GM06990 (cell line): ENCODE data around the gene CNTNAP2.

Source experiments
- DNase-seq: peaks from one replicate; pipeline ENCODE4 v3.0.0-alpha.2; 2011; ENCODE audit not compliant: insufficient read length; ENCODE audit errors: extremely low read depth
- H3K27me3 ChIP-seq: replicated peaks from 2 replicates; pipeline ENCODE4 v1.6.0; 2011; ENCODE audit warnings: low read length; ENCODE audit not compliant: control insufficient read depth, insufficient read depth
- H3K36me3 ChIP-seq: 2 replicates; pipeline ENCODE4 v1.5.1; 2011; ENCODE audit warnings: low read length; ENCODE audit not compliant: control insufficient read depth, insufficient read depth
- H3K4me3 ChIP-seq: replicated peaks from 2 replicates; pipeline ENCODE4 v1.5.1; 2011; ENCODE audit warnings: low read depth, mild to moderate bottlenecking, control low read depth, low read length
- TF ChIP-seq, protein P1 (sequence below): IDR thresholded peaks from 2 replicates; pipeline ENCODE4 v1.5.1; 2011; ENCODE audit warnings: low read length, control low read depth, mild to moderate bottlenecking, inconsistent platforms; ENCODE audit not compliant: insufficient read depth, poor library complexity, severe bottlenecking

CNTNAP2 gene

DNA sequence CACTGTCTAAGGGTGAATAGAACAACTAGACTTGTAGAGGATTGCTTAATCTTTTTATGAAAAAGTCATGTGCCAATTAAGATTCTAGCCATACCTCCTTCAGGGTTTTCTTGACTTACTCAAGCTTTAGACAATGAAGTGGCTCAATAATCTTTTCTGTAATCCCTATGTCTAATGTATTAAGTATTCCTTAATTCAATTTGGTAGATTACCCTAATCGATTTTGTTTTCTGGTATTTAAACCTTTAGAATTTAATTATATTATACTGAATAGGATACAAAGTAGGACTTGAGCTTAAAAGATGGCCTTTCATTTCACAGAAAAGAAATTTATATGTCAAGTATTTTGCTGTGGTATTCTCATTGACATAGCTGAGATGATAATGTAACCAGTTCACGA, 1876.1 kb downstream of the CNTNAP2 start:
- Histone ChIP-seq H3K4me3 (no peak overlapping the region), H3K27me3 (no peaks in the 10 kb centered on the region), H3K36me3 (no peaks in the 10 kb centered on the region)
- no peak for DNase-seq
- TF ChIP-seq, protein P1, sequence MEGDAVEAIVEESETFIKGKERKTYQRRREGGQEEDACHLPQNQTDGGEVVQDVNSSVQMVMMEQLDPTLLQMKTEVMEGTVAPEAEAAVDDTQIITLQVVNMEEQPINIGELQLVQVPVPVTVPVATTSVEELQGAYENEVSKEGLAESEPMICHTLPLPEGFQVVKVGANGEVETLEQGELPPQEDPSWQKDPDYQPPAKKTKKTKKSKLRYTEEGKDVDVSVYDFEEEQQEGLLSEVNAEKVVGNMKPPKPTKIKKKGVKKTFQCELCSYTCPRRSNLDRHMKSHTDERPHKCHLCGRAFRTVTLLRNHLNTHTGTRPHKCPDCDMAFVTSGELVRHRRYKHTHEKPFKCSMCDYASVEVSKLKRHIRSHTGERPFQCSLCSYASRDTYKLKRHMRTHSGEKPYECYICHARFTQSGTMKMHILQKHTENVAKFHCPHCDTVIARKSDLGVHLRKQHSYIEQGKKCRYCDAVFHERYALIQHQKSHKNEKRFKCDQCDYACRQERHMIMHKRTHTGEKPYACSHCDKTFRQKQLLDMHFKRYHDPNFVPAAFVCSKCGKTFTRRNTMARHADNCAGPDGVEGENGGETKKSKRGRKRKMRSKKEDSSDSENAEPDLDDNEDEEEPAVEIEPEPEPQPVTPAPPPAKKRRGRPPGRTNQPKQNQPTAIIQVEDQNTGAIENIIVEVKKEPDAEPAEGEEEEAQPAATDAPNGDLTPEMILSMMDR = no peak

DNA sequence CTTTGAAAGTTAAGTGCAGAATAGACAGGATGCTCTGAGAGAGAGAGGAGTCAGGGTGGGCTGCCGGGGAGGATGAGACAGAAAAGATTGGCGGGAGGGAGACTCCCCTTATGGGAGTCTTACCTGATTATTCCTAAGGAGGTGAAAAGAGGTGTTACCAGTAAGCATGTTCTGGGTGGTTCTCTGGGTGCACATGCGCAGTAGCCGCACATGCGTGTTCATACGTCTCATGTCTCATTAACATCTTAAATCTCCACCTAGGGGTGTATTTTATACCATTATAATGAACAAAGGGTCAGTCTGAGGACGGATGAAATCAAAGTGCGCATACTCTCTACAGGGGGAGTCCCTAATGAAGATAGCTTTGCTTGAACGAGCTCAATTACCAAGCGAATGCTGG, 1881.0 kb downstream of the CNTNAP2 start:
- H3K4me3 ChIP-seq = no peak overlapping the region
- DNase-seq = no peak
- H3K27me3 ChIP-seq = no peaks in the 10 kb centered on the region
- H3K36me3 ChIP-seq = no peaks in the 10 kb centered on the region
- TF ChIP-seq, protein P1 = no peak

- H3K36me3 ChIP-seq = no peaks in the 10 kb centered on the region
- H3K27me3 ChIP-seq = no peaks in the 10 kb centered on the region
- no peak overlapping the region for H3K4me3 ChIP-seq
- DNase-seq = no peak
- TF ChIP-seq, protein P1 = no peak
These were observed 1883.4 kb downstream of the CNTNAP2 start for GRCh38 chr7:147999962-148000361.

GRCh38 chr7:148011753-148012152, 1895.2 kb downstream of the CNTNAP2 start:
- H3K27me3 ChIP-seq = no peaks in the 10 kb centered on the region
- H3K4me3 ChIP-seq = no peak overlapping the region
- DNase-seq = no peak
- TF ChIP-seq, protein P1 = no peak
- H3K36me3 ChIP-seq = no peaks in the 10 kb centered on the region

- Histone ChIP-seq H3K36me3 (no peaks in the 10 kb centered on the region), H3K27me3 (no peaks in the 10 kb centered on the region), H3K4me3 (no peak overlapping the region)
- DNase-seq = no peak
- TF ChIP-seq, protein P1 = no peak
These were observed 1897.4 kb downstream of the CNTNAP2 start for GRCh38 chr7:148014001-148014400.

DNA sequence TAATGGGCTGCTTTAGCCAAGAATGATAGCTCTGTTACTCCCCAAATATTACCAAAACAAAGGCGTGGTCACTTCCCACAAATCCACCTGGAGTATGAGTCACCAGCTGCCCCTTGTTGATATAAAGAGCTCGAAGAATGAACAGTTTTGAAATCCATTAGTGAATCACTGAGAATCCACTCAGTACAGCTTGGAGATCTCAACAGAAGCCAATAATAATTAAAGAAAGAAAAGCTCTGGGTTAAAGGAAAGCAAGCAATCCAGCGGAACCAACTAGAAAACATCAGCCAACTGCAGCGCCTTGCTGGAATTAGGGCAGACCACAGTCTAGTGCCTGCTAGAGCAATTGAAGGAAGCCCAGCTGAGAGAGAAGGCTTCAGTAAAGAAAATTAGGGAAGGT, 1897.9 kb downstream of the CNTNAP2 start:
- TF ChIP-seq, protein P1 = no peak
- Histone ChIP-seq H3K27me3 (no peaks in the 10 kb centered on the region), H3K36me3 (no peaks in the 10 kb centered on the region), H3K4me3 (no peak overlapping the region)
- DNase-seq = no peak
